ENCODE measurements around the gene CFAP47. TPM values are rescaled to one million over a fixed set of nuclear protein-coding genes. Genes with fewer than 3 reads are reported as not detected.

Gene CFAP47
- total RNA-seq, 1 experiment from 2014 or later, result 0.21 TPM

DNA sequence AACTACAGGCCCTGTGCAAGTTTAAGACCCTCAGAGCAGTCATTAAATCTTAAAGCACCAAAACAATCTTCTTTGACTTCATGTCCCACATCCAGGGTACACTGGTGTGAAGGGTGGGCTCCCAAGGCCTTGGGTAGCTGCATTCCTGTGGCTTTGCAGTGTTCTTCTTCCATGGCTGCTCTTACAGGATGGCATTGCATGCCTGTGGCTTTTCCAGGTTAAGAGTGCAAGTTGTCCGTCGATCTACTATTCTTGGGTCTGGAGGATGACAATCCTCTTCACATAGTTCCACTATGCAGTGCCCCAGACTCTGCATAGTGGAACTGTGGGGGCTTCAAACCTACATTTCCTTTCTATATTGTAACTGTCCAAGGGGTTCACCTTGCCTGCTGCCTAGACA, 494.5 kb downstream of the CFAP47 start:
- CTCF ChIA-PET, result interaction anchor here (0.5 kb wide), 1 partner anchor 633 kb away, joined by 3 read pairs; no protein-coding TSS in a partner anchor
- Mint-ChIP-seq H3K36me3 (ENCODE audit: insufficient read depth, unreplicated experiment) (no peaks in the 10 kb centered on the region), H3K27me3 (ENCODE audit: unreplicated experiment) (no peaks in the 10 kb centered on the region), H3K4me3 (ENCODE audit: low read depth, unreplicated experiment) (no peak overlapping the region), H3K27ac (ENCODE audit: unreplicated experiment) (no peak overlapping the region), H3K9me3 (ENCODE audit: low read depth, unreplicated experiment) (peaks cover 2% of the 10 kb centered on the region), H3K4me1 (ENCODE audit: low read depth, unreplicated experiment) (no peaks in the 10 kb centered on the region)
- intact Hi-C loops (cut with micrococcal nuclease; ENCODE audit: unreplicated experiment), result no loop called here
- TF ChIP-seq, protein P1, sequence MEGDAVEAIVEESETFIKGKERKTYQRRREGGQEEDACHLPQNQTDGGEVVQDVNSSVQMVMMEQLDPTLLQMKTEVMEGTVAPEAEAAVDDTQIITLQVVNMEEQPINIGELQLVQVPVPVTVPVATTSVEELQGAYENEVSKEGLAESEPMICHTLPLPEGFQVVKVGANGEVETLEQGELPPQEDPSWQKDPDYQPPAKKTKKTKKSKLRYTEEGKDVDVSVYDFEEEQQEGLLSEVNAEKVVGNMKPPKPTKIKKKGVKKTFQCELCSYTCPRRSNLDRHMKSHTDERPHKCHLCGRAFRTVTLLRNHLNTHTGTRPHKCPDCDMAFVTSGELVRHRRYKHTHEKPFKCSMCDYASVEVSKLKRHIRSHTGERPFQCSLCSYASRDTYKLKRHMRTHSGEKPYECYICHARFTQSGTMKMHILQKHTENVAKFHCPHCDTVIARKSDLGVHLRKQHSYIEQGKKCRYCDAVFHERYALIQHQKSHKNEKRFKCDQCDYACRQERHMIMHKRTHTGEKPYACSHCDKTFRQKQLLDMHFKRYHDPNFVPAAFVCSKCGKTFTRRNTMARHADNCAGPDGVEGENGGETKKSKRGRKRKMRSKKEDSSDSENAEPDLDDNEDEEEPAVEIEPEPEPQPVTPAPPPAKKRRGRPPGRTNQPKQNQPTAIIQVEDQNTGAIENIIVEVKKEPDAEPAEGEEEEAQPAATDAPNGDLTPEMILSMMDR (IDR thresholded peaks at IDR 0.05; ENCODE audit: unreplicated experiment), result no peak
- no TSS peak for BruUV-seq (replicated peaks)
- DNase-seq, result no peak

DNA sequence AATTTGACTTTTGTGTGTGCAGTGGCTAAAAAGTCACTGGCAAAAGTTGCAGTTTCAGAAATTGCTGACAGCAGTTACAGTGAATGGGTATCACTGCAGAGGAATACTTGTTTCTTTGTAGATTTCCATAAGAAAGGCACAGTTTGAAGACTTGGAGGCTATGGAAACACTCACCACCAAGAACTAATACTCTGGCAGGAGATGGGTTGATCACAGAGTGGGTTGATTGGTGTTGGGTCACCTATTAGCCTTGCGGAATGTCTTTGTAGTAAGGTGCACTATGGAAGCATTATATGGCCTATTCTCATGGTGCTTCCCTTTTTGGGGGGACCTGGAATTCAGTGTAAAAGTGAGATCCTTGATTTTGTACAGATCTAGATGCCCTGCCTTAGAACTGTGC, 502.8 kb downstream of the CFAP47 start:
- Mint-ChIP-seq H3K9me3 (ENCODE audit: low read depth, unreplicated experiment) (no peaks in the 10 kb centered on the region), H3K27ac (ENCODE audit: unreplicated experiment) (no peak overlapping the region), H3K4me1 (ENCODE audit: low read depth, unreplicated experiment) (no peaks in the 10 kb centered on the region), H3K27me3 (ENCODE audit: unreplicated experiment) (no peaks in the 10 kb centered on the region), H3K36me3 (ENCODE audit: insufficient read depth, unreplicated experiment) (no peaks in the 10 kb centered on the region), H3K4me3 (ENCODE audit: low read depth, unreplicated experiment) (no peak overlapping the region)
- CTCF ChIA-PET, result no interaction called here
- DNase-seq, result no peak
- no TSS peak for BruUV-seq (replicated peaks)
- TF ChIP-seq, protein P1 (IDR thresholded peaks at IDR 0.05; ENCODE audit: unreplicated experiment), result no peak
- intact Hi-C loops (cut with micrococcal nuclease; ENCODE audit: unreplicated experiment), result no loop called here

DNA sequence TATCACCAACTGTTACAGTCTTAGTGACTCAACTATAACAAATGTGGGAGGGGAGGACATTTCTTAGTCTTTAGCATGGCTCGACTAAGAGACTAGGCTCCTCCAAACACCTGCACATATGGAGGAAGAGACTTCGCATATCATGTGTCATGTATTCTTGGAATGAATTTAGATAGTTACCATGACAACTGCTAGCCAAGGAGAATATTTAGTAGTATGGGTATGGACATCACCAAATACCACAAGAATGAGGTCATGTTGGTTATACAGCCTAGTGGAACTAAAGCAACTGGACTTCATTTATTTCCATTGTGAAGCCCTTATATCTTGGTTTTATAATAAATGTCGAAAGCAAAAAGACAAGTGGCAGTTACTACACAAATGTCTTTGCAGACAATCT, 512.3 kb downstream of the CFAP47 start:
- TF ChIP-seq, protein P1 (IDR thresholded peaks at IDR 0.05; ENCODE audit: unreplicated experiment), result no peak
- intact Hi-C loops (cut with micrococcal nuclease; ENCODE audit: unreplicated experiment), result no loop called here
- H3K4me3 Mint-ChIP-seq (ENCODE audit: low read depth, unreplicated experiment), result no peak overlapping the region
- no peak overlapping the region for H3K27ac Mint-ChIP-seq (ENCODE audit: unreplicated experiment)
- H3K27me3 Mint-ChIP-seq (ENCODE audit: unreplicated experiment), result no peaks in the 10 kb centered on the region
- no peak for DNase-seq
- H3K4me1 Mint-ChIP-seq (ENCODE audit: low read depth, unreplicated experiment), result no peaks in the 10 kb centered on the region
- H3K36me3 Mint-ChIP-seq (ENCODE audit: insufficient read depth, unreplicated experiment), result no peaks in the 10 kb centered on the region
- H3K9me3 Mint-ChIP-seq (ENCODE audit: low read depth, unreplicated experiment), result no peaks in the 10 kb centered on the region
- BruUV-seq (replicated peaks), result no TSS peak
- CTCF ChIA-PET, result no interaction called here

DNA sequence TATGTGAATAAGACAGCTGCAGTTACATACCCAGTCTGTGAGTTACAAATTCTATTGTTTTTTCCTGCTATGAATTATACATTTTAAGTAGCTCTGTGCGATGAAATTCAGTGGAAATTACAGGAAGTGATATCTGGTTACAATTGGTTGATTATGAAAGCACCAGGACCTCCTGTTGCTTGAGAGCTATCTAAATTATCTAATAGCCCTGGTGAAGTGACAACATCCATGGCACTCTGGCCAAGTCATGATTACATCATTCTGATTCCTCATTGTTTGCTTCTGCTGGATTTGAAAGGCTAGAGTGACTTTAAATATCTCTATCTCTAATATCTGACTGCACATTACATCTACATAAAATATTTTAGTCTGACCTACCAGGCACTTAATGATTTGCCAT, 515.0 kb downstream of the CFAP47 start:
- CTCF ChIA-PET, result no interaction called here
- intact Hi-C loops (cut with micrococcal nuclease; ENCODE audit: unreplicated experiment), result no loop called here
- DNase-seq, result no peak
- TF ChIP-seq, protein P1 (IDR thresholded peaks at IDR 0.05; ENCODE audit: unreplicated experiment), result no peak
- H3K27ac Mint-ChIP-seq (ENCODE audit: unreplicated experiment), result no peak overlapping the region
- no peaks in the 10 kb centered on the region for H3K9me3 Mint-ChIP-seq (ENCODE audit: low read depth, unreplicated experiment)
- no TSS peak for BruUV-seq (replicated peaks)
- no peaks in the 10 kb centered on the region for H3K36me3 Mint-ChIP-seq (ENCODE audit: insufficient read depth, unreplicated experiment)
- H3K4me3 Mint-ChIP-seq (ENCODE audit: low read depth, unreplicated experiment), result no peak overlapping the region
- no peaks in the 10 kb centered on the region for H3K4me1 Mint-ChIP-seq (ENCODE audit: low read depth, unreplicated experiment)
- H3K27me3 Mint-ChIP-seq (ENCODE audit: unreplicated experiment), result no peaks in the 10 kb centered on the region

Other genes starting within 250 kb of the CFAP47 start
- not detected in 2 replicates for gene MAGEB16, start 121.4 kb upstream of the CFAP47 start, total RNA-seq (2022)

Measured in Calu3 (cell line).